Karpas-422 (cell line): ENCODE measurements around the gene LRCH4. TPM values are rescaled to one million over a fixed set of nuclear protein-coding genes. Genes with fewer than 3 reads are reported as not detected.

Experiments
- DNase-seq: peaks from one replicate; pipeline ENCODE4 v3.0.0-alpha.2; 2015
- H2AFZ ChIP-seq: fragments of 200-600 bp; sonication (generic); 2 replicates; pipeline ENCODE4 v1.6.1; 2014; ENCODE audit warnings: antibody characterized with exemption, low read length, mixed read lengths
- H3K27ac ChIP-seq: fragments of 200-600 bp; sonication (generic); 2 replicates; pipeline ENCODE4 v1.5.1; 2014; ENCODE audit warnings: mild to moderate bottlenecking, low read length, moderate library complexity
- H3K27me3 ChIP-seq: fragments of 200-600 bp; sonication (generic); 2 replicates; pipeline ENCODE4 v1.6.1; 2014; ENCODE audit warnings: low read length, mixed read lengths
- H3K36me3 ChIP-seq: fragments of 200-600 bp; sonication (generic); 2 replicates; pipeline ENCODE4 v1.6.1; 2014; ENCODE audit warnings: low read length, mixed read lengths; ENCODE audit not compliant: insufficient read depth
- H3K4me1 ChIP-seq: fragments of 200-600 bp; sonication (generic); 2 replicates; pipeline ENCODE4 v1.6.1; 2014; ENCODE audit warnings: mild to moderate bottlenecking, low read length, mixed read lengths
- H3K4me2 ChIP-seq: fragments of 200-600 bp; sonication (generic); 2 replicates; pipeline ENCODE4 v1.6.1; 2014; ENCODE audit warnings: low read length, low read depth, mild to moderate bottlenecking; ENCODE audit not compliant: poor library complexity, severe bottlenecking
- H3K4me3 ChIP-seq: fragments of 200-600 bp; sonication (generic); 2 replicates; pipeline ENCODE4 v1.5.1; 2014; ENCODE audit warnings: mild to moderate bottlenecking, antibody characterized with exemption, low read length, mixed read lengths
- H3K79me2 ChIP-seq: fragments of 200-600 bp; sonication (generic); 2 replicates; pipeline ENCODE4 v1.6.1; 2014; ENCODE audit warnings: mild to moderate bottlenecking, low read length, mixed read lengths
- H3K9ac ChIP-seq: fragments of 200-600 bp; sonication (generic); 2 replicates; pipeline ENCODE4 v1.6.0; 2014; ENCODE audit warnings: low read length
- H3K9me2 ChIP-seq: fragments of 200-600 bp; sonication (generic), shearing (Covaris generic); replicated peaks from 2 replicates; pipeline ENCODE4 v1.6.0; 2014; ENCODE audit warnings: mild to moderate bottlenecking, low read length, moderate library complexity; ENCODE audit not compliant: insufficient read depth
- H3K9me3 ChIP-seq: fragments of 300-700, 200-600 bp; sonication (generic); 2 replicates; pipeline ENCODE4 v1.6.1; 2014; ENCODE audit warnings: low read length, mixed read lengths
- H4K20me1 ChIP-seq: fragments of 200-600 bp; sonication (generic); 2 replicates; pipeline ENCODE4 v1.6.1; 2014; ENCODE audit warnings: mild to moderate bottlenecking, antibody characterized with exemption, low read length, low read depth; ENCODE audit not compliant: insufficient read depth
- total RNA-seq: library from RNA; depleted of rRNA; stranded (reverse); fragments of >200 nt; shearing (Covaris generic); gene quantifications from 2 replicates; pipeline ENCODE4 v1.2.3, GENCODE V29; 2014; ENCODE audit warnings: low replicate concordance

The LRCH4 gene
- total RNA-seq, 1 experiment from 2014 or later = 11.9 TPM

GRCh38 chr7:100611983-100612729, 26.2 kb upstream of the LRCH4 start, which contains the start of gene MOSPD3:
TSS of gene MOSPD3 (plus strand) at chr7:100612540. CDS start at chr7:100612792, 252 bp downstream.
- H3K9me3 ChIP-seq = no peaks in the 10 kb centered on the region
- peak within 1 kb of the TSS; percentile 63 for H3K4me3 ChIP-seq
- no peaks in the 10 kb centered on the region for H4K20me1 ChIP-seq
- H3K79me2 ChIP-seq = no peaks in the 10 kb centered on the region
- peak within 1 kb of the TSS; percentile 67; the same call in 1 of the 2 replicates for H2AFZ ChIP-seq
- no peaks in the 10 kb centered on the region for H3K27me3 ChIP-seq
- H3K27ac ChIP-seq = peak within 1 kb of the TSS; percentile 64
- no peaks in the 10 kb centered on the region for H3K36me3 ChIP-seq
- H3K4me1 ChIP-seq = peaks cover 9% of the 10 kb centered on the region
- peak within 1 kb of the TSS; percentile 66 for H3K9ac ChIP-seq
- no peaks in the 10 kb centered on the region for H3K9me2 ChIP-seq
- H3K4me2 ChIP-seq = peak within 1 kb of the TSS; percentile 73
- DNase-seq = peak; percentile 99

DNA sequence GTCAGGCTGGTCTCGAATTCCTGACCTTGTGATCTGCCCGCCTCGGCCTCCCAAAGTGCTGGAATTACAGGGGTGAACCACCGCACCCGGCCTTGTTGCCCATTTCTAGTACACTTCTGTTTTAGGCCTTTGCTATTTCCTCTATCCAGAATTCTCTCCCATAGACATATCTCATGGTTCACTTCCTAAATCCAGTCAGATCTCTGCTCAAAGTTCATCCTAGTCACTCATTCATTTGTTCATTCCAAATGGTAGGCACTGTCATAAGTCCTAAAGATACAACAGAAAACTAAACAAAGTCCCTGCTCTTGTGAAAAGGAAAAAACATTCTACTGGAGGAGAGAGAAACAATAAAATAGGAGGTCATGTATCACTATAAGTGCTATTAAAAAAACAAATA, 24.0 kb upstream of the LRCH4 start:
- DNase-seq = no peak
- Histone ChIP-seq H3K9me2 (no peaks in the 10 kb centered on the region), H3K27ac (no peak overlapping the region), H3K36me3 (no peaks in the 10 kb centered on the region), H3K27me3 (no peaks in the 10 kb centered on the region), H3K4me3 (no peak overlapping the region), H3K79me2 (no peaks in the 10 kb centered on the region), H2AFZ (no peak overlapping the region), H3K9me3 (no peaks in the 10 kb centered on the region), H3K4me2 (no peak overlapping the region), H4K20me1 (no peaks in the 10 kb centered on the region), H3K4me1 (peaks cover 13% of the 10 kb centered on the region), H3K9ac (no peak overlapping the region)

DNA sequence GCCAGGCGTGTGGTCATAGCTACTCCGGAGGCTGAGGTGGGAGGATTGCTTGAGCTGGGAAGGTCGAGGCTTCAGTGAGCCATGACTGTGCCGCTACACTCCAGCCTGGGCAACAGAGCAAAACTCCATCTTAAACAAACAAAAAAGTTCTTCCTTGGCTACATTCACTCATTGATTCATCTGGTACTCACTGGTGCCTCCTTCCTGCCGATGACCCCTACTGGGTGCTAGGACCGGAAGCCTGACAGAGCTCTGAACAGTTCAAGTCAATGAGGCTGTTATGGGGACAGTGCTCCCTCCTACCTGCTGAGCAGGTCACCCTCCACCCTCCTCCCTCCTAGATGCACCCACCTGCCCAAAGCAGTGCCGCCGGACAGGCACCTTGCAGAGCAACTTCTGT, 21.2 kb upstream of the LRCH4 start:
- Histone ChIP-seq H3K79me2 (no peaks in the 10 kb centered on the region), H3K9ac (no peak overlapping the region), H3K36me3 (no peaks in the 10 kb centered on the region), H3K4me2 (no peak overlapping the region), H3K4me1 (peaks cover 24% of the 10 kb centered on the region), H3K4me3 (no peak overlapping the region), H4K20me1 (no peaks in the 10 kb centered on the region), H3K9me3 (no peaks in the 10 kb centered on the region), H2AFZ (no peak overlapping the region), H3K9me2 (no peaks in the 10 kb centered on the region), H3K27ac (no peak overlapping the region), H3K27me3 (no peaks in the 10 kb centered on the region)
- no peak for DNase-seq

- no peak for DNase-seq
- no peaks in the 10 kb centered on the region for H3K36me3 ChIP-seq
- H2AFZ ChIP-seq = no peak overlapping the region
- no peaks in the 10 kb centered on the region for H3K79me2 ChIP-seq
- no peak overlapping the region for H3K9ac ChIP-seq
- no peaks in the 10 kb centered on the region for H3K9me3 ChIP-seq
- no peak overlapping the region for H3K4me2 ChIP-seq
- H3K9me2 ChIP-seq = no peaks in the 10 kb centered on the region
- H3K27ac ChIP-seq = no peak overlapping the region
- no peaks in the 10 kb centered on the region for H3K27me3 ChIP-seq
- H3K4me1 ChIP-seq = peaks cover 26% of the 10 kb centered on the region
- no peak overlapping the region for H3K4me3 ChIP-seq
- H4K20me1 ChIP-seq = no peaks in the 10 kb centered on the region
These were observed 20.4 kb upstream of the LRCH4 start for GRCh38 chr7:100606313-100606712.

DNA sequence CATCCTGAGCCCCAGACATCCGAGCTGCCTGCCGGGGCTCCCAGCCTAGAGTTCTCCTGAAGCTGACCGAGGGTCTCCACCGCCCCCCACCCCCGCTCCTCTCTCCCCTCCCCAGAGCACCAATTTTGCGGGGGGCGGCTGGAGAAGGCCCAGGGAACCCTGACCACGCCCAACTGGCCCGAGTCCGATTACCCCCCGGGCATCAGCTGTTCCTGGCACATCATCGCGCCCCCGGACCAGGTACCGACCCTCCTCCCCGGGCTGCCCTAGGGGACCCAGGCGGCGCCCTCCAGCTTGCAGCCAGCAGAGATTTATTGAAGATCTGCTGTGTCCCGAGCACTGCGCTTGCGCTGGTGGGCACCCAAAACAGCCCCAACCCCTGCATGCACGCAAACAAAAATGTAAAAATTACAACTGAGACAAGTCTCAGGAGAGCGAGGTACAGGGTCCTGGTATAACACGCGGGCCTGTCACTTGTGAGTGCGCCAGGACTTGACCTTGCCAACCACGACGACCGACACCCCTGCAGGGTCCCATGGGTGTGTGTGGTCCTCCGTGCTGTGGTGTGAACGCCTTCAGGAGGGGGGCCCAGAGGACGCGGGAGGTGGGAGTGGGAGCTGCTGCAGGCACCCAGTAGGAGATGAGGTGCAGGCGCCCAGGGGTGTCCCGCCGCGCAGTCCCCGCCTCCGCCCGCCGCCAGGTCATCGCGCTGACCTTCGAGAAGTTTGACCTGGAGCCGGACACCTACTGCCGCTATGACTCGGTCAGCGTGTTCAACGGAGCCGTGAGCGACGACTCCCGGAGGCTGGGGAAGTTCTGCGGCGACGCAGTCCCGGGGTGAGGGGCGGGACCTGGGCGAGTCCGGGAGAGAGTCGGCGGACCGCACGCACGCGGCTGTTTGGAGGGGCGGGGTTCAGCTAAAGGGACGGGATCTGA, 19.3 kb upstream of the LRCH4 start:
- Histone ChIP-seq H4K20me1 (no peaks in the 10 kb centered on the region), H3K36me3 (no peaks in the 10 kb centered on the region), H3K79me2 (no peaks in the 10 kb centered on the region), H3K27me3 (no peaks in the 10 kb centered on the region), H2AFZ (peak overlapping the region; percentile 95; the same call in 1 of the 2 replicates), H3K27ac (no peak overlapping the region), H3K9me2 (no peaks in the 10 kb centered on the region), H3K4me1 (peaks cover 28% of the 10 kb centered on the region), H3K9me3 (no peaks in the 10 kb centered on the region), H3K9ac (peak overlapping the region; percentile 73), H3K4me2 (peak overlapping the region; percentile 91), H3K4me3 (peak overlapping the region; percentile 69)
- DNase-seq = no peak

GRCh38 chr7:100604028-100604975, 18.4 kb upstream of the LRCH4 start:
- Histone ChIP-seq H4K20me1 (no peaks in the 10 kb centered on the region), H3K79me2 (no peaks in the 10 kb centered on the region), H3K4me2 (peak overlapping the region; percentile 91), H3K4me1 (peaks cover 30% of the 10 kb centered on the region), H3K9me3 (no peaks in the 10 kb centered on the region), H3K27ac (no peak overlapping the region), H3K4me3 (peak overlapping the region; percentile 69), H3K9ac (peak overlapping the region; percentile 73), H2AFZ (peak overlapping the region; percentile 95), H3K9me2 (no peaks in the 10 kb centered on the region), H3K27me3 (no peaks in the 10 kb centered on the region), H3K36me3 (no peaks in the 10 kb centered on the region)
- peak; percentile 90 for DNase-seq

- Histone ChIP-seq H3K4me2 (peak overlapping the region; percentile 58), H3K27ac (no peak overlapping the region), H2AFZ (peak overlapping the region; percentile 91), H3K9me3 (no peaks in the 10 kb centered on the region), H3K36me3 (no peaks in the 10 kb centered on the region), H3K9me2 (no peaks in the 10 kb centered on the region), H3K4me1 (peaks cover 30% of the 10 kb centered on the region), H3K9ac (peak overlapping the region; percentile 20), H3K27me3 (no peaks in the 10 kb centered on the region), H3K79me2 (no peaks in the 10 kb centered on the region), H4K20me1 (no peaks in the 10 kb centered on the region), H3K4me3 (peak overlapping the region; percentile 62; the same call in 1 of the 2 replicates)
- no peak for DNase-seq
These were observed 17.7 kb upstream of the LRCH4 start for GRCh38 chr7:100603726-100604027.
